C4-2B (cell line): ENCODE measurements around the gene RAB6B.

Experiments used
- H3K27ac ChIP-seq: fragments of 450-650 bp; 2 replicates; pipeline ENCODE4 v1.5.1; 2017
- CTCF ChIP-seq: fragments of 450-650 bp; conservative IDR thresholded peaks from 2 replicates; pipeline ENCODE4 v1.5.1; 2017; ENCODE audit warnings: mild to moderate bottlenecking
- ZFX ChIP-seq: fragments of 450-650 bp; IDR thresholded peaks from 2 replicates; pipeline ENCODE4 v1.6.1; 2017

The RAB6B gene

GRCh38 chr3:133939463-133939835 lies 43.8 kb upstream of the RAB6B start:
- TF ChIP-seq CTCF (no peak), ZFX (no peak)
- H3K27ac ChIP-seq = no peak overlapping the region

- no peak overlapping the region for H3K27ac ChIP-seq
- no peak for TF ChIP-seq ZFX
- no peak for TF ChIP-seq CTCF
These were observed 43.2 kb upstream of the RAB6B start for GRCh38 chr3:133938770-133939462.

- TF ChIP-seq ZFX (no peak), CTCF (no peak)
- H3K27ac ChIP-seq = no peak overlapping the region
These were observed 42.3 kb upstream of the RAB6B start for GRCh38 chr3:133937756-133938601.

GRCh38 chr3:133937061-133937686 lies 41.5 kb upstream of the RAB6B start:
- TF ChIP-seq CTCF (no peak), ZFX (no peak)

DNA sequence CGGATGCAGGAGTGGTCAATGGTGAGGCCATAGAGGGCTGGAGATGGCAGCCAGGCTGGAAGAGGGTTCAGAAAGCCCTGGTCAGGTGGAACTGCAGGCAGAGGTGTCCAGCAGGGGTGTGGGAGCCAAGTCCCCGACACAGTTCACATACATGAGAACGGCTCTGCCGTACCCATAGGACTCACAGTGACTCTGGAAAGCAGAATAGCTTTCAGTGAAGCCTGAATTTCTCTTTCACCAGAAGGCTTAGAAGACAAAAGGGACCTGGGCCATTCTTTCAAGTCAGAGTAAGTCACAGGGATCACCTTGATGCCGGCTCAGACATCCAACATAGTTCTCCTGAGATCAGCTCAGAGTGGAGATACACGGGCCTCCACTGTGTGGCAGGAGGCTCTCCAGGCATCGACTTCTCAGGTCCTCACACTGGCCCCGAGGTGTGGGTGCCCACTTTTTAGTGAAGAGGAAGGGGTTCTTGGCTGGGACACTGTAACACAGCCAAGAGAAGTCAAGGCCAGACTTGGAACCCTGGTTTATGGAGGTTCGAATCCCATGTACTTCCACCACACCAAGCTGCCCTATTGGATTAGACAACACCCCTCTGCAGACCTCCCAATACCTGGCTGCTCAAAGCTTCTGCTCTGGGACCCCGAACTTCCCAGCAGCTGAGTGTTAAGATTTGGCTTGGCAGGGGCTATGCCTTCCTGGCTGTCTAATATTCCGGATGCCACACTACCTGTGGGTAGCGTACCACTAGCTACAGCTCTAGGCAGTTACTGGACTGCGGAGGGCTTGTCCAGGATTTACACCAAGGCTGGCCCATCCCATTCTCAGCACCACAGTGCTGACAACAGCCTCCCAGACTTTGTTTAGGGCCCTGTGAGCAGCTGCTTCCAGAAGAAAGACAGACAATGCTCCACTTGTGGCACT lies 40.4 kb upstream of the RAB6B start:
- TF ChIP-seq ZFX = no peak
- no peak for TF ChIP-seq CTCF
- no peak overlapping the region for H3K27ac ChIP-seq

More at GRCh38 chr3:133937061-133937686, 41.5 kb upstream of the RAB6B start:
- H3K27ac ChIP-seq = no peak overlapping the region

GRCh38 chr3:133934996-133935842 lies 39.5 kb upstream of the RAB6B start:
- TF ChIP-seq ZFX (no peak), CTCF (no peak)
- H3K27ac ChIP-seq = no peak overlapping the region
